HG03103 (cell line): ENCODE measurements around the gene PGS1.

Experiments
- ATAC-seq: cut with Tn5 transposase; IDR thresholded peaks from one replicate; pipeline ENCODE4 v1.9.1; 2021; ENCODE audit warnings: low read depth; ENCODE audit not compliant: unreplicated experiment

Gene PGS1

GRCh38 chr17:78466786-78467715 lies 88.6 kb downstream of the PGS1 start:
- no peak for ATAC-seq

- no peak for ATAC-seq
These were observed 89.9 kb downstream of the PGS1 start for GRCh38 chr17:78468366-78468765.

DNA sequence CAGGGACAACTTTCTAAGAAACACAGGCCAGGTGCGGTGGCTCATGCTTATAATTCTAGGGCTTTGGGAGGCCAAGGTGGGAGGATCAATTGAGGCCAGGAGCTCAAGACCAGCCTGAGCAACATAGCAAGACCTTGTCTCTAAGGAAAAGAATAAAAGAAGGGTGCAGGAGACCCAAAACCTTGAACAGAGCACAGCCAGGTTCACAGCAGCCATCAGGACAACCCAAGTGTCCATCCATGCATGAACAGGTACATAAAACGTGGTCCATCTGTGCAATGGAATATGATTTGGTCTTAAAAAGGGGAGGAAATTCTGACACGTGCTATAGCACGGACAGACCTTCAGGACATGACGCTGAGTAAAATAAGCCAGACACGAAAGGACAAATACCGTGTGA lies 91.0 kb downstream of the PGS1 start:
- no peak for ATAC-seq

DNA sequence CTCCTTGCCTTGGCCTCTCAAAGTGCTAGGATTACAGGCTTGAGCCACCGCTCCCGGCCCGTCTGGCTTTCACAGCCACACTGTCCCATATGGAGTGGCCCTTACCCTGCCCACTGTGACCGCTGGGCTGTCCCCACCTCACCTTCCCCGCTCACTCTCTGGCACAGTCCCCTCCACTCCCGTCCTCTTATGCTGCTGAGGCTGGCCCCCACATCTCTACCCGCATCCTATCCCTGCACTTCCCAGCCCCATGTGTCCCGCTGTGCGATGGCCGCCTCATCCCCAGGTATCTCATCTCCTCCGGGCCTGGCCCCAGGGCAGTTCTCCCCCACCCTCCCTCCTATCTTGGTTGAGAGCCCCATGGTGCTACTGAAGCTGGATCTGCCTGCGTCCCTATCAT lies 93.2 kb downstream of the PGS1 start:
- no peak for ATAC-seq

DNA sequence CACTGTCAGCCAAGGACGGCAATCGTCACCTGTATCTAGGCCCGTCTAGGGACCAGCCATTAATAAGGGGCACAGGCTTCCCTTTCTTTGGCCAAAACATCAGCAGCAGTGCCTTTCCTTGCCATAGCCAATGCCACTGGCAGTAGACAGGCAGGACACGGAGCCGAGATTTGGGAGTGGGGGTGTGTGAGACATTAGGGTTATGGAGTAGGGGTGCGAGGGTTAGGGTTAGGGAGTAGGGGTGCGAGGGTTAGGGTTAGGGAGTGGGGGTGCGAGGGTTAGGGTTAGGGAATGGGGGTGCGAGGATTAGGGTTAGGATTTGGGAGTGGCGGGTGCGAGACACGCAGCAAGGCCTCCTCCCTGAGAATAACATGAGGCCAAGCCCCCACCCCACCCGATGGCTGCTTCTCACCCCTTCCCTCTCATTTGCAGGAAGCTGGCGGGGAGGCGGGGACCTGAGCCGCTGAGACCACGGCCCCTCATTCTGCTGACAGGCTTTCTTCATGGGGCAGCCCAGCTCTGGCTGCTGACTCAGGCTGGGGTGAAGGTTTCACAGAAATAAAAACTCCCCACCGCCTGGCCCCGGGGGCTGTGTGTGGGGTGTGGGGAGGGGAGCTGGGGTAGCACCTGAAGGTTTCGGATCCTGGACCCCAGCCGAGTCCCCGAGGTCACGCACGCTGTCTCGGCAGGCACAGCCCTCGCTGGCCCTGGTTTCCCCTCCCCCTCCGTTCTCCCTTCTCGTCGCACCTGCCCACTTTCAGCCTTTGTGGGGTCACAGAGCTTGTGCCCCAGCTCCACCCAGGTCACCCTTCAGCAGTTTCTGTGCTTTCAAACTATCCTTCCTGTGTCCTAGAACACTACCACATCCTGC lies 93.8 kb downstream of the PGS1 start:
- no peak for ATAC-seq

DNA sequence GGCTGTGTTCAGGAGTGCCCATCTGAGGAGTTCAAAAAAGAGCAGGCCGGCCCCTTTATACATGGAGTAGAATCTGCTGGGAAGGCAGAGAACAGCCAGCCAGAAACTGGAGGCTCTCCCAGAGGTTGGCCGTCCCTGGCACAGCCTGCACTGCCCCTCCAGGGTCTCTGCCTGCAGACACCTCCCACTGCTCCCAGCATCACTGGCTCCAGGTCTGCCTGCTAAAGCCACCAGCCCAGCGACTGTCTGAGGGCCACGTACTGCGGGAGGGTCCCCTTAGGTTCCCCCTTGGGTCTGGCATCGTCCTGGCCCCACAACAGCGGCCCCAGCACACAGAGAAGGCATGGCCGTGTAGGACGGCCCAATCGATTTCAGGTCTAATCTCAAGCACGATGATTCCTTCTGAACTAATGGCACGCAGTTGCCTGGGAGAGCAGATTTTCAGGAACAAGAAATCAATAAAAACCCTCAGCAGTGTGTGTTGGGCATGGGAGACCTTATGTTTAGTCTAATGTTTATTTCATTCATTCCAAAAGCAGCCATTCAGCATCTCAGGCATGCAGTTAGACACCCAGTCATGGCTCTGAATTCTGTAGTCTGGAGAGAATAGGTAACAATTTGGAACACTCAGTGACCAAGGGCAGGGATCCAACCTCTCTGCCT lies 95.6 kb downstream of the PGS1 start:
- no peak for ATAC-seq
